GM12878 (cell line): ENCODE measurements around the gene SCNM1.

Source experiments
- BHLHE40 ChIP-seq, 2 experiments: fragments of 450-650 bp in 1 of 2; IDR thresholded peaks; 2 replicates each; pipeline ENCODE4 v1.6.1; 2011 to 2017; ENCODE audit warnings: low read depth in 2 of 2, borderline replicate concordance in 1 of 2, improper control_type of control experiment in 1 of 2, low read length in 1 of 2, mild to moderate bottlenecking in 1 of 2
- RAD51 ChIP-seq: fragments of 450-650 bp; IDR thresholded peaks from 2 replicates; pipeline ENCODE4 v1.6.1; 2016; ENCODE audit warnings: moderate library complexity, mild to moderate bottlenecking, inconsistent platforms
- SP1 ChIP-seq: IDR thresholded peaks from one replicate; pipeline ENCODE4 v1.6.1; 2011; ENCODE audit warnings: low read depth, low read length
- SRF ChIP-seq, 2 experiments: IDR thresholded peaks; 2 replicates each; pipeline ENCODE4 v1.6.1; 2011; ENCODE audit warnings: low read depth in 2 of 2, low read length in 2 of 2, mild to moderate bottlenecking in 1 of 2, moderate library complexity in 1 of 2
- ZSCAN29 ChIP-seq: fragments of 450-650 bp; IDR thresholded peaks from 2 replicates; pipeline ENCODE4 v1.6.1; 2017; ENCODE audit warnings: mild to moderate bottlenecking, moderate library complexity
- TF ChIP-seq, protein P1 (sequence below): IDR thresholded peaks from 2 replicates; pipeline ENCODE4 v1.6.1; 2012; ENCODE audit warnings: mild to moderate bottlenecking, low read depth, low read length

DNA sequence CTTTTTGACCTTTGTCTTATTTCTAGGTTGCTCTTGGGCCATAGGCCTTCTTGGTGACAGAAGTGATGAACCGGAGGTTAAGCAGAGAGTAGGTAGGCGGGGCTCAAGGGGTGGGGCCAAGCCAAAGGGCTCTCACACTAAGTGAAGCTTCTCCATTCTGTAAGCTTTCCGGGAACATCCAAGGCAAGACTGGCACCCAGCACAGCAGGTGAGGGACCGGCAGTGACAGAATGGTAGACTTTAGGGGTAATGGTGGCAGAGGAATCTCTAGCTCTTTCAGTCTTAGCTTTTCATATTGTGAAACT is 9.5 kb upstream of the SCNM1 start, which contains the start of gene TNFAIP8L2:
- no peak for TF ChIP-seq SP1
- no peak for TF ChIP-seq SRF (IDR thresholded peaks at IDR 0.05; ENCODE audit: low read depth in 2 of 2, low read length in 2 of 2)
- TF ChIP-seq RAD51 = no peak
- TF ChIP-seq BHLHE40 (IDR thresholded peaks at IDR 0.05; ENCODE audit: borderline replicate concordance in 1 of 2, low read depth in 2 of 2, low read length in 1 of 2) = no peak
- TF ChIP-seq, protein P1, sequence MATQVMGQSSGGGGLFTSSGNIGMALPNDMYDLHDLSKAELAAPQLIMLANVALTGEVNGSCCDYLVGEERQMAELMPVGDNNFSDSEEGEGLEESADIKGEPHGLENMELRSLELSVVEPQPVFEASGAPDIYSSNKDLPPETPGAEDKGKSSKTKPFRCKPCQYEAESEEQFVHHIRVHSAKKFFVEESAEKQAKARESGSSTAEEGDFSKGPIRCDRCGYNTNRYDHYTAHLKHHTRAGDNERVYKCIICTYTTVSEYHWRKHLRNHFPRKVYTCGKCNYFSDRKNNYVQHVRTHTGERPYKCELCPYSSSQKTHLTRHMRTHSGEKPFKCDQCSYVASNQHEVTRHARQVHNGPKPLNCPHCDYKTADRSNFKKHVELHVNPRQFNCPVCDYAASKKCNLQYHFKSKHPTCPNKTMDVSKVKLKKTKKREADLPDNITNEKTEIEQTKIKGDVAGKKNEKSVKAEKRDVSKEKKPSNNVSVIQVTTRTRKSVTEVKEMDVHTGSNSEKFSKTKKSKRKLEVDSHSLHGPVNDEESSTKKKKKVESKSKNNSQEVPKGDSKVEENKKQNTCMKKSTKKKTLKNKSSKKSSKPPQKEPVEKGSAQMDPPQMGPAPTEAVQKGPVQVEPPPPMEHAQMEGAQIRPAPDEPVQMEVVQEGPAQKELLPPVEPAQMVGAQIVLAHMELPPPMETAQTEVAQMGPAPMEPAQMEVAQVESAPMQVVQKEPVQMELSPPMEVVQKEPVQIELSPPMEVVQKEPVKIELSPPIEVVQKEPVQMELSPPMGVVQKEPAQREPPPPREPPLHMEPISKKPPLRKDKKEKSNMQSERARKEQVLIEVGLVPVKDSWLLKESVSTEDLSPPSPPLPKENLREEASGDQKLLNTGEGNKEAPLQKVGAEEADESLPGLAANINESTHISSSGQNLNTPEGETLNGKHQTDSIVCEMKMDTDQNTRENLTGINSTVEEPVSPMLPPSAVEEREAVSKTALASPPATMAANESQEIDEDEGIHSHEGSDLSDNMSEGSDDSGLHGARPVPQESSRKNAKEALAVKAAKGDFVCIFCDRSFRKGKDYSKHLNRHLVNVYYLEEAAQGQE = no peak
- TF ChIP-seq ZSCAN29 = no peak
